WTC11 (cell line): ENCODE data around the gene MORN4. TPM values are rescaled to one million over a fixed set of nuclear protein-coding genes. Genes with fewer than 3 reads are reported as not detected.

Experiments used
- ATAC-seq: fragments of 200-7000 bp; cut with Tn5 transposase; 2 replicates; pipeline ENCODE4 v1.10.0; 2021; ENCODE audit warnings: mild to moderate bottlenecking, moderate library complexity
- CTCF ChIA-PET: fragments of 300-600 bp; sonication (Branson Sonifier 250); formaldehyde crosslinking; loops from one replicate; lab custom pipeline; 2021; ENCODE audit warnings: antibody characterized with exemption; lab: Charles Lee
- POLR2A ChIA-PET: fragments of 350-600 bp; sonication (Branson Sonifier 250); formaldehyde crosslinking; loops from one replicate; lab custom pipeline; 2021; ENCODE audit warnings: antibody characterized with exemption; lab: Charles Lee
- DNase-seq: peaks from one replicate; pipeline ENCODE4 v3.0.0; 2021; ENCODE audit warnings: low spot score
- H3K27ac Mint-ChIP-seq: 2 replicates; pipeline ENCODE4 v1.8.0; 2021; ENCODE audit warnings: mixed read lengths
- H3K27me3 Mint-ChIP-seq: 2 replicates; pipeline ENCODE4 v1.8.0; 2021; ENCODE audit warnings: low read depth, mild to moderate bottlenecking, moderate library complexity, mixed read lengths
- H3K36me3 Mint-ChIP-seq: 2 replicates; pipeline ENCODE4 v1.8.0; 2021; ENCODE audit warnings: mixed read lengths
- H3K4me1 Mint-ChIP-seq: 2 replicates; pipeline ENCODE4 v1.8.0; 2022; ENCODE audit warnings: mixed read lengths
- H3K4me3 Mint-ChIP-seq: 2 replicates; pipeline ENCODE4 v1.8.0; 2021; ENCODE audit warnings: mild to moderate bottlenecking, moderate library complexity, mixed read lengths
- H3K9me3 Mint-ChIP-seq: 2 replicates; pipeline ENCODE4 v1.8.0; 2021; ENCODE audit warnings: mixed read lengths
- CBFB ChIP-seq: sonication (generic); formaldehyde crosslinking; IDR thresholded peaks from 2 replicates; pipeline ENCODE4 v1.8.1; 2022; ENCODE audit warnings: mild to moderate bottlenecking, low read depth, missing genetic modification reagents
- CREM ChIP-seq: sonication (generic); formaldehyde crosslinking; IDR thresholded peaks from 2 replicates; pipeline ENCODE4 v1.8.1; 2022; ENCODE audit warnings: mild to moderate bottlenecking, missing genetic modification reagents, moderate library complexity
- FOXJ3 ChIP-seq: sonication (generic); formaldehyde crosslinking; IDR thresholded peaks from 2 replicates; pipeline ENCODE4 v1.9.0; 2021; ENCODE audit warnings: missing genetic modification reagents, mild to moderate bottlenecking, borderline replicate concordance
- IRF2 ChIP-seq: sonication (generic); formaldehyde crosslinking; IDR thresholded peaks from 2 replicates; pipeline ENCODE4 v1.8.0; 2022; ENCODE audit warnings: low read depth, missing genetic modification reagents, borderline replicate concordance
- JAZF1 ChIP-seq: fragments of 250-450 bp; sonication (Bioruptor Pico); IDR thresholded peaks from 2 replicates; pipeline ENCODE4 v1.9.0; 2021; ENCODE audit warnings: moderate library complexity, mild to moderate bottlenecking, inconsistent platforms
- MXD4 ChIP-seq: fragments of 250-450 bp; sonication (Bioruptor Pico); IDR thresholded peaks from 2 replicates; pipeline ENCODE4 v1.8.0; 2021; ENCODE audit warnings: mild to moderate bottlenecking, moderate library complexity, borderline replicate concordance
- NFE2L1 ChIP-seq: sonication (generic); formaldehyde crosslinking; IDR thresholded peaks from 2 replicates; pipeline ENCODE4 v1.8.1; 2023; ENCODE audit warnings: missing genetic modification reagents
- NR3C1 ChIP-seq: sonication (generic); formaldehyde crosslinking; conservative IDR thresholded peaks from 2 replicates; pipeline ENCODE4 v1.8.1; 2023; ENCODE audit warnings: low read depth, mild to moderate bottlenecking, missing genetic modification reagents
- OVOL2 ChIP-seq: fragments of 250-450 bp; sonication (Bioruptor Pico); IDR thresholded peaks from 2 replicates; pipeline ENCODE4 v1.9.0; 2021; ENCODE audit warnings: mild to moderate bottlenecking, borderline replicate concordance
- RELA ChIP-seq: sonication (generic); formaldehyde crosslinking; IDR thresholded peaks from 2 replicates; pipeline ENCODE4 v1.8.1; 2022; ENCODE audit warnings: missing genetic modification reagents, mild to moderate bottlenecking, borderline replicate concordance
- SOX15 ChIP-seq: fragments of 250-450 bp; sonication (Bioruptor Pico); IDR thresholded peaks from 2 replicates; pipeline ENCODE4 v1.9.0; 2021; ENCODE audit warnings: mild to moderate bottlenecking
- TCF7 ChIP-seq: sonication (generic); formaldehyde crosslinking; IDR thresholded peaks from 2 replicates; pipeline ENCODE4 v1.8.0; 2022; ENCODE audit warnings: mild to moderate bottlenecking, low read depth, missing genetic modification reagents, moderate library complexity
- TEAD4 ChIP-seq: sonication (generic); formaldehyde crosslinking; IDR thresholded peaks from 2 replicates; pipeline ENCODE4 v1.8.0; 2022; ENCODE audit warnings: mild to moderate bottlenecking, missing genetic modification reagents
- ZNF263 ChIP-seq: sonication (generic); formaldehyde crosslinking; IDR thresholded peaks from 2 replicates; pipeline ENCODE4 v1.8.1; 2022; ENCODE audit warnings: low read depth, mild to moderate bottlenecking, moderate library complexity, missing genetic modification reagents
- ZNF423 ChIP-seq: fragments of 250-450 bp; sonication (Bioruptor Pico); IDR thresholded peaks from 2 replicates; pipeline ENCODE4 v2.1.2; 2022; ENCODE audit warnings: mild to moderate bottlenecking, moderate library complexity
- total RNA-seq: library from RNA; stranded (reverse); gene quantifications from 3 replicates; pipeline ENCODE4 v1.2.3, GENCODE V29; 2021
- TF ChIP-seq, protein P1 (sequence below): fragments of 250-450 bp; sonication (Bioruptor Pico); IDR thresholded peaks from 2 replicates; pipeline ENCODE4 v1.8.0; 2021; ENCODE audit warnings: mild to moderate bottlenecking
- TF ChIP-seq, protein P2 (sequence below): sonication (generic); formaldehyde crosslinking; IDR thresholded peaks from 2 replicates; pipeline ENCODE4 v1.8.1; 2022; ENCODE audit warnings: mild to moderate bottlenecking, moderate library complexity, missing genetic modification reagents
- TF ChIP-seq, protein P3 (sequence below): sonication (generic); formaldehyde crosslinking; conservative IDR thresholded peaks from 2 replicates; pipeline ENCODE4 v1.8.1; 2023; ENCODE audit warnings: mild to moderate bottlenecking, low read depth, missing genetic modification reagents, moderate library complexity
- TF ChIP-seq, protein P4 (sequence below): sonication (generic); formaldehyde crosslinking; IDR thresholded peaks from 2 replicates; pipeline ENCODE4 v1.8.1; 2022; ENCODE audit warnings: low read depth, missing genetic modification reagents, borderline replicate concordance
- TF ChIP-seq, protein P5 (sequence below): sonication (generic); formaldehyde crosslinking; IDR thresholded peaks from 2 replicates; pipeline ENCODE4 v1.8.0; 2022; ENCODE audit warnings: mild to moderate bottlenecking, missing genetic modification reagents
- TF ChIP-seq, protein P6 (sequence below): sonication (generic); formaldehyde crosslinking; IDR thresholded peaks from 2 replicates; pipeline ENCODE4 v1.8.1; 2023; ENCODE audit warnings: mild to moderate bottlenecking, missing genetic modification reagents, moderate library complexity
- TF ChIP-seq, protein P7 (sequence below): sonication (generic); formaldehyde crosslinking; IDR thresholded peaks from 2 replicates; pipeline ENCODE4 v1.8.0; 2023; ENCODE audit warnings: mild to moderate bottlenecking, missing genetic modification reagents

Gene MORN4
- total RNA-seq, 1 experiment from 2014 or later: 21.8 TPM

DNA sequence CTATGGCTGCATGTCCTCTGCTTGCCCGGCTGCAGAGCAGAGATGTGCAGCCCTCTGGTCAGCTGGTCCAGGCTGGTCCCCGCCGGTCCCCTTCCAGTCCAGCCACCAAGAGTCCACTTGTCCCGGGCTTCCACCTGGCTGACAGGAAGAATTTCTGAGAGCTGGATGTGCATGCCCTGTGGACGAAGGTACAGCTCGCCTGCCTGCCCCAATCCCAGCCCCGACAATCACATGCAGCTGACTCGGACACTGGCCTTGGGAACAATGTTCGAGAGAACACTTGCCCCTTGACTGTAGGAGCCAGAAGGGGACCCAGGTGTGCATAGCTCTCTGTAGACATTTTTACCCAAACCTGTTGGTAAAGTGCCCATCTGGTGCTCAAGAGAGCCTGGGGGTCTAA, 41.9 kb upstream of the MORN4 start (continued):
- TF ChIP-seq TCF7 (CRISPR knock-in tag): no peak
- TF ChIP-seq, protein P1, sequence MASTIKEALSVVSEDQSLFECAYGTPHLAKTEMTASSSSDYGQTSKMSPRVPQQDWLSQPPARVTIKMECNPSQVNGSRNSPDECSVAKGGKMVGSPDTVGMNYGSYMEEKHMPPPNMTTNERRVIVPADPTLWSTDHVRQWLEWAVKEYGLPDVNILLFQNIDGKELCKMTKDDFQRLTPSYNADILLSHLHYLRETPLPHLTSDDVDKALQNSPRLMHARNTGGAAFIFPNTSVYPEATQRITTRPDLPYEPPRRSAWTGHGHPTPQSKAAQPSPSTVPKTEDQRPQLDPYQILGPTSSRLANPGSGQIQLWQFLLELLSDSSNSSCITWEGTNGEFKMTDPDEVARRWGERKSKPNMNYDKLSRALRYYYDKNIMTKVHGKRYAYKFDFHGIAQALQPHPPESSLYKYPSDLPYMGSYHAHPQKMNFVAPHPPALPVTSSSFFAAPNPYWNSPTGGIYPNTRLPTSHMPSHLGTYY: no peak
- TF ChIP-seq SOX15 (CRISPR knock-in tag): no peak
- no peak for TF ChIP-seq CBFB (CRISPR knock-in tag)
- TF ChIP-seq TEAD4: no peak

DNA sequence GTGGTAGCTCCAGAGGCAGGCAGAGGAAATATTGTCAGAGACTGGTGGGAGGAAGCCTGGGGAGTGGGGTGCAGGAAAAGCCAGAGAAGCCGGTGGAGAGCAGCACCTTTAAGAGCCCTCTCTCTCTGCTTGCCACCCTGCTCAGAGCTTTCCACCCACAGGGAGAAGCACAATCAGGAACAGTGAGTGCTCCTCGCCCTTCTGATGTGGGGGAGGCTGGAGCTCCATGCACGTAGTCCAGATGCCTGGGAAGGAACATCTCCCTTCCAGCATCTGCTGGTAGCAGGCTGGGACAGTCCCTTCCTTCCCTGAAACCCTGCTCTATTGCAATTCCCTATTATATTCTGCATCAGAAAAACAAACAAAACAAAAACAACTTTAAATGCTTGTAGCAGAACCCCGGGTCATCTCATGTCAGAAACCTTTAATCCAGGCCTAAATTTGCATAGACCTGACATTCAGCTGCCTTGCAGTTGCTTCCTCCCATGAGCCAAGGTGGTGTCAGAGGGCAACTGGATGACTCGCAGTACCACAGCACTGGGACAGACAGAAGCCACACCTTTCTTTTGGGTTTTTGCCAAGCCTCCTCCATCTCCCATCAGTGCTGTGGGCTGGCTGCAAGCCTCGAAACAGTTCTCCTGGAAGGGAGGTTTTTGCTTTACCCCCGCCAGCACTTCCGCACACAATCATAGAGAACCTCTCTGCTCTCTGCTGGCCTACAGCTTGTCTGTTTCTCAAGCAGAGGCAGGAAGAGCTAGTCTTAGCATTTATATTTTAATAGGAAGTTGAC, 40.6 kb upstream of the MORN4 start:
- ChIA-PET CTCF (interaction anchor here (0.6 to 4.0 kb wide), 4 partner anchors 10 to 28 kb away, joined by 3 to 37 read pairs (median 5); partner anchors contain the start of gene AVPI1), POLR2A (interaction anchor here (0.6 kb wide), 1 partner anchor 86 kb away, joined by 4 read pairs; no protein-coding TSS in a partner anchor)
- Mint-ChIP-seq H3K36me3 (peaks cover 30% of the 10 kb centered on the region), H3K27me3 (no peaks in the 10 kb centered on the region), H3K4me1 (no peaks in the 10 kb centered on the region), H3K9me3 (no peaks in the 10 kb centered on the region), H3K4me3 (no peak overlapping the region), H3K27ac (peak overlapping the region; percentile 60; the same call in 1 of the 2 replicates)
- TF ChIP-seq FOXJ3 (no peak), ZNF263 (no peak), IRF2 (CRISPR knock-in tag) (no peak), RELA (no peak), NR3C1 (CRISPR knock-in tag) (no peak), NFE2L1 (CRISPR knock-in tag) (no peak), ZNF423 (CRISPR knock-in tag) (no peak), SOX15 (CRISPR knock-in tag) (no peak), OVOL2 (CRISPR knock-in tag) (no peak), CBFB (CRISPR knock-in tag) (no peak), MXD4 (CRISPR knock-in tag) (no peak), CREM (no peak), JAZF1 (CRISPR knock-in tag) (no peak)
- TF ChIP-seq, protein P2, sequence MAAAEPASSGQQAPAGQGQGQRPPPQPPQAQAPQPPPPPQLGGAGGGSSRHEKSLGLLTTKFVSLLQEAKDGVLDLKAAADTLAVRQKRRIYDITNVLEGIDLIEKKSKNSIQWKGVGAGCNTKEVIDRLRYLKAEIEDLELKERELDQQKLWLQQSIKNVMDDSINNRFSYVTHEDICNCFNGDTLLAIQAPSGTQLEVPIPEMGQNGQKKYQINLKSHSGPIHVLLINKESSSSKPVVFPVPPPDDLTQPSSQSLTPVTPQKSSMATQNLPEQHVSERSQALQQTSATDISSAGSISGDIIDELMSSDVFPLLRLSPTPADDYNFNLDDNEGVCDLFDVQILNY (CRISPR knock-in tag): no peak
- TF ChIP-seq, protein P3, sequence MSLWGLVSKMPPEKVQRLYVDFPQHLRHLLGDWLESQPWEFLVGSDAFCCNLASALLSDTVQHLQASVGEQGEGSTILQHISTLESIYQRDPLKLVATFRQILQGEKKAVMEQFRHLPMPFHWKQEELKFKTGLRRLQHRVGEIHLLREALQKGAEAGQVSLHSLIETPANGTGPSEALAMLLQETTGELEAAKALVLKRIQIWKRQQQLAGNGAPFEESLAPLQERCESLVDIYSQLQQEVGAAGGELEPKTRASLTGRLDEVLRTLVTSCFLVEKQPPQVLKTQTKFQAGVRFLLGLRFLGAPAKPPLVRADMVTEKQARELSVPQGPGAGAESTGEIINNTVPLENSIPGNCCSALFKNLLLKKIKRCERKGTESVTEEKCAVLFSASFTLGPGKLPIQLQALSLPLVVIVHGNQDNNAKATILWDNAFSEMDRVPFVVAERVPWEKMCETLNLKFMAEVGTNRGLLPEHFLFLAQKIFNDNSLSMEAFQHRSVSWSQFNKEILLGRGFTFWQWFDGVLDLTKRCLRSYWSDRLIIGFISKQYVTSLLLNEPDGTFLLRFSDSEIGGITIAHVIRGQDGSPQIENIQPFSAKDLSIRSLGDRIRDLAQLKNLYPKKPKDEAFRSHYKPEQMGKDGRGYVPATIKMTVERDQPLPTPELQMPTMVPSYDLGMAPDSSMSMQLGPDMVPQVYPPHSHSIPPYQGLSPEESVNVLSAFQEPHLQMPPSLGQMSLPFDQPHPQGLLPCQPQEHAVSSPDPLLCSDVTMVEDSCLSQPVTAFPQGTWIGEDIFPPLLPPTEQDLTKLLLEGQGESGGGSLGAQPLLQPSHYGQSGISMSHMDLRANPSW (CRISPR knock-in tag): no peak
- TF ChIP-seq, protein P4, sequence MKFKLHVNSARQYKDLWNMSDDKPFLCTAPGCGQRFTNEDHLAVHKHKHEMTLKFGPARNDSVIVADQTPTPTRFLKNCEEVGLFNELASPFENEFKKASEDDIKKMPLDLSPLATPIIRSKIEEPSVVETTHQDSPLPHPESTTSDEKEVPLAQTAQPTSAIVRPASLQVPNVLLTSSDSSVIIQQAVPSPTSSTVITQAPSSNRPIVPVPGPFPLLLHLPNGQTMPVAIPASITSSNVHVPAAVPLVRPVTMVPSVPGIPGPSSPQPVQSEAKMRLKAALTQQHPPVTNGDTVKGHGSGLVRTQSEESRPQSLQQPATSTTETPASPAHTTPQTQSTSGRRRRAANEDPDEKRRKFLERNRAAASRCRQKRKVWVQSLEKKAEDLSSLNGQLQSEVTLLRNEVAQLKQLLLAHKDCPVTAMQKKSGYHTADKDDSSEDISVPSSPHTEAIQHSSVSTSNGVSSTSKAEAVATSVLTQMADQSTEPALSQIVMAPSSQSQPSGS: no peak
- TF ChIP-seq, protein P5, sequence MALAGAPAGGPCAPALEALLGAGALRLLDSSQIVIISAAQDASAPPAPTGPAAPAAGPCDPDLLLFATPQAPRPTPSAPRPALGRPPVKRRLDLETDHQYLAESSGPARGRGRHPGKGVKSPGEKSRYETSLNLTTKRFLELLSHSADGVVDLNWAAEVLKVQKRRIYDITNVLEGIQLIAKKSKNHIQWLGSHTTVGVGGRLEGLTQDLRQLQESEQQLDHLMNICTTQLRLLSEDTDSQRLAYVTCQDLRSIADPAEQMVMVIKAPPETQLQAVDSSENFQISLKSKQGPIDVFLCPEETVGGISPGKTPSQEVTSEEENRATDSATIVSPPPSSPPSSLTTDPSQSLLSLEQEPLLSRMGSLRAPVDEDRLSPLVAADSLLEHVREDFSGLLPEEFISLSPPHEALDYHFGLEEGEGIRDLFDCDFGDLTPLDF (CRISPR knock-in tag): no peak
- TF ChIP-seq, protein P6, sequence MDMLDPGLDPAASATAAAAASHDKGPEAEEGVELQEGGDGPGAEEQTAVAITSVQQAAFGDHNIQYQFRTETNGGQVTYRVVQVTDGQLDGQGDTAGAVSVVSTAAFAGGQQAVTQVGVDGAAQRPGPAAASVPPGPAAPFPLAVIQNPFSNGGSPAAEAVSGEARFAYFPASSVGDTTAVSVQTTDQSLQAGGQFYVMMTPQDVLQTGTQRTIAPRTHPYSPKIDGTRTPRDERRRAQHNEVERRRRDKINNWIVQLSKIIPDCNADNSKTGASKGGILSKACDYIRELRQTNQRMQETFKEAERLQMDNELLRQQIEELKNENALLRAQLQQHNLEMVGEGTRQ (CRISPR knock-in tag): no peak
- TF ChIP-seq, protein P7, sequence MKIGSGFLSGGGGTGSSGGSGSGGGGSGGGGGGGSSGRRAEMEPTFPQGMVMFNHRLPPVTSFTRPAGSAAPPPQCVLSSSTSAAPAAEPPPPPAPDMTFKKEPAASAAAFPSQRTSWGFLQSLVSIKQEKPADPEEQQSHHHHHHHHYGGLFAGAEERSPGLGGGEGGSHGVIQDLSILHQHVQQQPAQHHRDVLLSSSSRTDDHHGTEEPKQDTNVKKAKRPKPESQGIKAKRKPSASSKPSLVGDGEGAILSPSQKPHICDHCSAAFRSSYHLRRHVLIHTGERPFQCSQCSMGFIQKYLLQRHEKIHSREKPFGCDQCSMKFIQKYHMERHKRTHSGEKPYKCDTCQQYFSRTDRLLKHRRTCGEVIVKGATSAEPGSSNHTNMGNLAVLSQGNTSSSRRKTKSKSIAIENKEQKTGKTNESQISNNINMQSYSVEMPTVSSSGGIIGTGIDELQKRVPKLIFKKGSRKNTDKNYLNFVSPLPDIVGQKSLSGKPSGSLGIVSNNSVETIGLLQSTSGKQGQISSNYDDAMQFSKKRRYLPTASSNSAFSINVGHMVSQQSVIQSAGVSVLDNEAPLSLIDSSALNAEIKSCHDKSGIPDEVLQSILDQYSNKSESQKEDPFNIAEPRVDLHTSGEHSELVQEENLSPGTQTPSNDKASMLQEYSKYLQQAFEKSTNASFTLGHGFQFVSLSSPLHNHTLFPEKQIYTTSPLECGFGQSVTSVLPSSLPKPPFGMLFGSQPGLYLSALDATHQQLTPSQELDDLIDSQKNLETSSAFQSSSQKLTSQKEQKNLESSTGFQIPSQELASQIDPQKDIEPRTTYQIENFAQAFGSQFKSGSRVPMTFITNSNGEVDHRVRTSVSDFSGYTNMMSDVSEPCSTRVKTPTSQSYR (CRISPR knock-in tag): no peak
- DNase-seq (no peak), ATAC-seq (no peak)
